Keratinocyte (primary cell): Measurements from ENCODE around the gene CTTNBP2. TPM values are rescaled to one million over a fixed set of nuclear protein-coding genes. Genes with fewer than 3 reads are reported as not detected.

Source experiments
- DNase-seq: peaks from one replicate; pipeline ENCODE4 v3.0.0-alpha.2; 2011; ENCODE audit warnings: low read depth, missing footprints, low spot score
- FAIRE-seq: peaks from 2 replicates; lab custom pipeline; 2011; peaks lifted over from hg19 to GRCh38; lab: Jason Lieb, UNC
- H2AFZ ChIP-seq: 2 replicates; pipeline ENCODE4 v1.6.0; 2012; ENCODE audit warnings: low read length, control low read depth, inconsistent platforms; ENCODE audit not compliant: control insufficient read depth
- H3K27ac ChIP-seq: 2 replicates; pipeline ENCODE4 v1.5.1; 2011; ENCODE audit warnings: low read length; ENCODE audit not compliant: control insufficient read depth, insufficient read depth
- H3K27me3 ChIP-seq: 3 replicates; pipeline ENCODE4 v1.6.0; 2011; ENCODE audit warnings: low read length; ENCODE audit not compliant: control insufficient read depth, insufficient read depth; ENCODE audit errors: extremely low read depth
- H3K36me3 ChIP-seq, 2 experiments: 2 replicates in 1 of 2; 3 replicates in 1 of 2; pipeline ENCODE4 v1.5.1; 2011; ENCODE audit warnings: low read length in 2 of 2, mild to moderate bottlenecking in 1 of 2; ENCODE audit not compliant: control insufficient read depth in 2 of 2, insufficient read depth in 2 of 2; ENCODE audit errors: extremely low read depth in 1 of 2
- H3K4me1 ChIP-seq: 3 replicates; pipeline ENCODE4 v1.5.1; 2011; ENCODE audit warnings: low read length; ENCODE audit not compliant: control insufficient read depth, insufficient read depth; ENCODE audit errors: extremely low read depth
- H3K4me2 ChIP-seq: 3 replicates; pipeline ENCODE4 v1.6.0; 2011; ENCODE audit warnings: low read depth, low read length; ENCODE audit not compliant: control insufficient read depth, insufficient read depth; ENCODE audit errors: extremely low read depth
- H3K4me3 ChIP-seq, 3 experiments: fragments of 200-600 bp in 1 of 3; sonication (generic) in 1 of 3; 2 replicates in 2 of 3; 3 replicates in 1 of 3; pipeline ENCODE4 v1.5.1; 2011 to 2016; ENCODE audit warnings: low read length in 3 of 3, mild to moderate bottlenecking in 3 of 3, control low read depth in 2 of 3, inconsistent platforms in 1 of 3, low read depth in 1 of 3, mixed read lengths in 1 of 3, mixed run types in 1 of 3, moderate library complexity in 1 of 3; ENCODE audit not compliant: control insufficient read depth in 2 of 3, insufficient read depth in 2 of 3; ENCODE audit errors: extremely low read depth in 1 of 3
- H3K79me2 ChIP-seq: 2 replicates; pipeline ENCODE4 v1.6.0; 2012; ENCODE audit warnings: low read length; ENCODE audit not compliant: control insufficient read depth, insufficient read depth
- H3K9ac ChIP-seq: 3 replicates; pipeline ENCODE4 v1.6.0; 2011; ENCODE audit warnings: low read length; ENCODE audit not compliant: control insufficient read depth, insufficient read depth; ENCODE audit errors: extremely low read depth
- H3K9me1 ChIP-seq: 3 replicates; pipeline ENCODE4 v1.6.0; 2011; ENCODE audit warnings: low read length; ENCODE audit not compliant: control insufficient read depth, insufficient read depth; ENCODE audit errors: extremely low read depth
- H3K9me3 ChIP-seq: 2 replicates; pipeline ENCODE4 v1.5.1; 2012; ENCODE audit warnings: low read depth, low read length; ENCODE audit not compliant: control insufficient read depth
- H4K20me1 ChIP-seq: 3 replicates; pipeline ENCODE4 v1.6.0; 2011; ENCODE audit warnings: low read length; ENCODE audit not compliant: control insufficient read depth, insufficient read depth; ENCODE audit errors: extremely low read depth
- EZH2 ChIP-seq: IDR thresholded peaks from one replicate; pipeline ENCODE4 v1.6.1; 2012; ENCODE audit warnings: inconsistent platforms, mild to moderate bottlenecking, low read length, moderate library complexity
- dilution Hi-C: fragments of 300-500 bp; cut with MboI; formaldehyde crosslinking; loops from one replicate; pipeline ENCODE4 v1.7.0; 2020; ENCODE audit warnings: low sequenced_read_pairs; ENCODE audit not compliant: extremely low pct_ligation_motif_present
- polyA plus RNA-seq, 5 experiments: library from polyadenylated mRNA; depleted of rRNA in 3 of 5; stranded (reverse) in 3 of 5; stranded (forward) in 1 of 5; unstranded in 1 of 5; fragments of >200 nt; gene quantifications; 1 replicate in 1 of 5; 2 replicates in 3 of 5; 3 replicates in 1 of 5; pipeline versions ENCODE4 v1.2.1 to v1.2.3, GENCODE V29; 2011 to 2012; ENCODE audit warnings: missing spikeins in 2 of 5, low read depth in 1 of 5, low replicate concordance in 1 of 5
- TF ChIP-seq, protein P1 (sequence below), 3 experiments: IDR thresholded peaks in 1 of 3; conservative IDR thresholded peaks in 1 of 3; optimal IDR thresholded peaks in 1 of 3; 2 replicates in 2 of 3; 3 replicates in 1 of 3; pipeline versions ENCODE3 to v1.5.1; 2011; ENCODE audit warnings: low read length in 3 of 3, mild to moderate bottlenecking in 3 of 3, moderate library complexity in 2 of 3, control low read depth in 1 of 3, inconsistent platforms in 1 of 3; ENCODE audit not compliant: insufficient read depth in 2 of 3; ENCODE audit errors: extremely low read depth in 1 of 3

CTTNBP2 gene
- polyA plus RNA-seq, 1 donor (not counting 4 experiments of a cell fraction or from before 2014, with no cell fraction given): 0.55 TPM

DNA sequence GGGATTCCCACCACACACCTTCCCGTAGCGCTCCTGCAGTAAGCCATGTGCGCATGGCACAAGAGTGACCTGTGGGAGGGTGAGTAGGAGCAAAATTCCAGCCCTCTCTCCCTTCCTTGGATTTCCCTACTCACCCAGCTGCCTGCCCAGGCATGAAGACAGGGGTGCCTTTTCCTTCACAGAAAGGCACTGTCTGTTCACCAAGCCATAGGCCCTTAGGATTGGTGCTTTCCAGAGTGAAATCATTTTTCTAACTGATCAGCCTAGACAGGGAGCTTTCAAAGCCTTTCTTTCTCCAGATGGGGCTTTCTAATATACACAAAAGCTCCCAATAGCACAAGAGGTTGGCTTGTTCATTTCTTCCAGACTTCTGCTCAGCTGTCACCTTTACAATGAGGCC, 79.7 kb downstream of the CTTNBP2 start:
- H3K79me2 ChIP-seq: no peaks in the 10 kb centered on the region
- H3K4me1 ChIP-seq: peaks cover 2% of the 10 kb centered on the region
- DNase-seq (no peak), FAIRE-seq (peak; percentile 41)
- no peaks in the 10 kb centered on the region for H3K27me3 ChIP-seq
- no peak overlapping the region for H3K4me2 ChIP-seq
- H3K9me3 ChIP-seq: no peaks in the 10 kb centered on the region
- H3K4me3 ChIP-seq: no peak overlapping the region
- H3K9me1 ChIP-seq: no peaks in the 10 kb centered on the region
- TF ChIP-seq, protein P1, sequence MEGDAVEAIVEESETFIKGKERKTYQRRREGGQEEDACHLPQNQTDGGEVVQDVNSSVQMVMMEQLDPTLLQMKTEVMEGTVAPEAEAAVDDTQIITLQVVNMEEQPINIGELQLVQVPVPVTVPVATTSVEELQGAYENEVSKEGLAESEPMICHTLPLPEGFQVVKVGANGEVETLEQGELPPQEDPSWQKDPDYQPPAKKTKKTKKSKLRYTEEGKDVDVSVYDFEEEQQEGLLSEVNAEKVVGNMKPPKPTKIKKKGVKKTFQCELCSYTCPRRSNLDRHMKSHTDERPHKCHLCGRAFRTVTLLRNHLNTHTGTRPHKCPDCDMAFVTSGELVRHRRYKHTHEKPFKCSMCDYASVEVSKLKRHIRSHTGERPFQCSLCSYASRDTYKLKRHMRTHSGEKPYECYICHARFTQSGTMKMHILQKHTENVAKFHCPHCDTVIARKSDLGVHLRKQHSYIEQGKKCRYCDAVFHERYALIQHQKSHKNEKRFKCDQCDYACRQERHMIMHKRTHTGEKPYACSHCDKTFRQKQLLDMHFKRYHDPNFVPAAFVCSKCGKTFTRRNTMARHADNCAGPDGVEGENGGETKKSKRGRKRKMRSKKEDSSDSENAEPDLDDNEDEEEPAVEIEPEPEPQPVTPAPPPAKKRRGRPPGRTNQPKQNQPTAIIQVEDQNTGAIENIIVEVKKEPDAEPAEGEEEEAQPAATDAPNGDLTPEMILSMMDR (optimal IDR thresholded peaks at IDR 0.05 in 1 of 3, IDR thresholded peaks at IDR 0.05 in 1 of 3, conservative IDR thresholded peaks at IDR 0.05 in 1 of 3; ENCODE audit: extremely low read depth in 1 of 3, insufficient read depth in 2 of 3, low read length in 3 of 3): no peak
- TF ChIP-seq EZH2: no peak
- no peaks in the 10 kb centered on the region for H3K36me3 ChIP-seq
- no peak overlapping the region for H3K27ac ChIP-seq
- no peaks in the 10 kb centered on the region for H4K20me1 ChIP-seq
- H3K9ac ChIP-seq: no peak overlapping the region
- peak overlapping the region; percentile 47 for H2AFZ ChIP-seq
- dilution Hi-C loops: no loop called here

DNA sequence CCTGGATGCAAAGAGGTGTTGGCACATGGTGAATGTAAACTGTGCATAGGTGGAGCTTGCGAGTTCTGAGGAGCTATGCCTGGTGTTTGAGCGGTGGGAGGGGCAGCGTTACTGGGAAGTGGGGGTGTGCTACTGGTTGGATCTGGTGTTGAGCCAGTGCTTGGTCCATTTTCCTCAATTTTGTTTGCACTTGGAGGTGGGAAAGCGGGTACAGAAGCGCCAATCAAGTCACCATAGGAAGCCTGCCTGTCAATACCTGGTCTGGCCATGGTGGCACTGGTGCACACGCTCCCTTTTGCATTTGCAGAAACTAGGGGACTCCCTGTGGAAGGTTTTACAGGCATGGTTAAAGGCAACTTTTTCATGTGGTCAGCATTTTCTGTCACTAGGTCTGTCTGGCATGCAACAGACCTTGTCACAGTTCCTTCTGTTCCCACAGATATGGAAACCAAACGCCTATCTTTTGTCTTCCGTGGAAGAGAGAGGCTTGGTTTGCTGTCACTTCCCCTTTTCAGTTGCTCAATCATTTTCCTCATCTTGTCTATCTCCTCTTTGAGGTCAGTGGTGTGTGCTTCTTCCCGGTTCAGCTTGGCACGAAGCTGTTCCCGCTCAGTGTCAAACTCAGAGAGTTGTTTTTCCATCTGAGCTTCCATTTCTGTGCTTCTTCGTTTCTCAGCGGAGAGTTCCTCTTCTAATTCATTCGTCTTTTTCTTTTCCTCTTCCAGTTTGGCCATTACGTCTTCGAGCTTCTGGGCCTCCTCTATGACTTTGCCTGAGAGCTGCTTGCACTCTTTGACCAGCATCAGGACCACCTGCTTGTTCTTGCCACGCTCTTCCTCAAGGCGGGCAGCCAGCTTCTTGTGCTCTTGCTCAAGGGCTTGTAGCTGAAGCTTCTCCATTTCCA, 81.1 kb downstream of the CTTNBP2 start:
- no peak overlapping the region for H3K4me2 ChIP-seq
- H4K20me1 ChIP-seq: no peaks in the 10 kb centered on the region
- H3K4me1 ChIP-seq: peaks cover 2% of the 10 kb centered on the region
- DNase-seq: no peak
- H3K4me3 ChIP-seq: no peak overlapping the region
- no peaks in the 10 kb centered on the region for H3K9me1 ChIP-seq
- no peak for FAIRE-seq
- no peaks in the 10 kb centered on the region for H3K36me3 ChIP-seq
- dilution Hi-C loops: no loop called here
- no peaks in the 10 kb centered on the region for H3K9me3 ChIP-seq
- H3K79me2 ChIP-seq: no peaks in the 10 kb centered on the region
- no peaks in the 10 kb centered on the region for H3K27me3 ChIP-seq
- H3K9ac ChIP-seq: no peak overlapping the region
- H3K27ac ChIP-seq: no peak overlapping the region
- H2AFZ ChIP-seq: no peak overlapping the region
- no peak for TF ChIP-seq EZH2
- TF ChIP-seq, protein P1 (optimal IDR thresholded peaks at IDR 0.05 in 1 of 3, IDR thresholded peaks at IDR 0.05 in 1 of 3, conservative IDR thresholded peaks at IDR 0.05 in 1 of 3; ENCODE audit: extremely low read depth in 1 of 3, insufficient read depth in 2 of 3, low read length in 3 of 3): peak in 1 of 3 experiments; percentile 18
